Medulla oblongata (tissue), 1 donor: ENCODE results near the gene EVA1C.

Experiments used
- DNase-seq: peaks from one replicate; pipeline ENCODE4 v3.0.0-alpha.2; 2015; ENCODE audit errors: extremely low spot score

EVA1C gene

GRCh38 chr21:32562426-32562825 is 149.9 kb downstream of the EVA1C start:
- peak; percentile 19 for DNase-seq

- no peak for DNase-seq
Measured at GRCh38 chr21:32562915-32563314, 150.4 kb downstream of the EVA1C start.
